Non-pigmented ciliary epithelial cell (primary cell): ENCODE results near the gene USH2A.
"Not testable (repeated sequence)": the region's sequence is repeated elsewhere in the genome, so short reads cannot be mapped to it uniquely, and the experiment has no call there.

Experiments
- DNase-seq: peaks from one replicate; pipeline ENCODE4 v3.0.0-alpha.2; 2010; ENCODE audit warnings: low read depth

The USH2A gene

GRCh38 chr1:216388558-216388957 is 34.7 kb downstream of the USH2A start:
- no peak for DNase-seq

GRCh38 chr1:216387782-216388181 is 35.5 kb downstream of the USH2A start:
- no peak for DNase-seq

DNA sequence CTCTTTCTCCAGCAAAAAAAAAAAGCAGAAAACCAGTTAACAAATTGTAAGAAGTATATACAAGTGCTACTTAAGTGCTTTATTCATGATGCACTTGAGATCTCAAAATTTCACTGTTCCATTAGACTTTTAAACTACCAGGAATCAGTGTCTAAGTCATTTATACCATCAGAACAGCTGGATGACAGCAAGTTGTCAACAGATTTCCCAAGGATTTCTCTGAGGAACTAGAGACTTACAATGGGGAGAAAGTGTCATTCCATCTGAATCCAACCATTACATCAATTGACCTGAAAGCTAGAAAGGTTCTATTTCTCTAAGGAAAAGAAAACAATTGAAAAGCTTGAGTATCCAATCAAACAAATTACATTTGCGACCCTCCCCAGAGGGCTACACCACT is 43.8 kb downstream of the USH2A start:
- no peak for DNase-seq

DNA sequence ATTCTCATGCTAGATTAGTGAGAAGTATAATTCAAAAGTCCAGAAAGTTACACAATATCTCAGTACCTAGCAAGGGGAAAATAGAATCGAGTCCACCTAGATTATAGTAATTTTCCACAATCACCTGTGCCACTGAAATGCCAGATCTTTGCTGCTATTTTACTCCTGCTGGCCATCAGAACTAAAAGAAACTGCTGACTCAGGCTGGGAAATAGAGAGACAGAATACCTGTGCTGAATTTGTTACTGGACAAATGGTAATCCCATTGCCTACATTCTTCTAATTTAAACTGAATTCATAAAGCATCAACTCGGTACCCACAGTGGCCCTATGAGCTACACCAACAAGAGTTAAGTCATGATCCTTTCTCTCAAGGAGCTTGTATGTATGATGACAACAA is 55.0 kb downstream of the USH2A start:
- no peak for DNase-seq

DNA sequence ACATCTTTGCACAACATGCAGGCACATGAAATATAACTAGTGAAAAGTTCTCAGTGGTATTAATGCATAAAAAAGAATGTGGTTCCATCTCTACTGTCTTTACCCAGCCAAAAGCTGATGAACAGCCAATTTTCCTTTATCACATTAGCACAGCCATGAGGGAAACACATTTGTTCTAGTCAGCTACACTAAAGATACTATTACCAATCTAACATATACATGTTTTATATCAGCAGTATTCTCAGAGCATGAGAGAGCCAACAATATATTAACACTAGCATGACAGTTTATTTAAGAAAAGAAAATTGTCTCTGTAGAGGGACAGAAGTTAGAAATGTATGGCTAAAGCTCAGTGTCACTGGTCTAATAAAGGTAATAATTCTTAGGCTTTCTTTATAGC is 56.3 kb downstream of the USH2A start:
- DNase-seq: no peak

DNA sequence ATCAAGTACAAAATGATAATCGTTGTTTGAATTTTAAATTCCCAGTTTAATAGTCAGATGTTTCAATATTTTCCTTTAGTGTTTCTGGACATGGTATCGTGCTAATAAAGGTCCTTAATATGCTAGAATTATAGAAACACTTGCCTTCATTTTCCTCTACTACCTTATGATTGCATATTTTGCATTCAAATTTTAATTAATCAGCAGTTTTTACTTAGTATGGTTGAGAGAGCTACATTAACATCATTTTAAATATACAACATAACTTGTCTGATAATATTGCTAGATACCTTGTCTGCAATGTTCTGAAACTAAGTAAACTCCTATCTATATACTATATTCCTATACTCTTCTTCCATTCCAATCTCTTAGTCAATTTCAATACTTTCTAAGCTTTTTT is 66.3 kb downstream of the USH2A start:
- no peak for DNase-seq

DNA sequence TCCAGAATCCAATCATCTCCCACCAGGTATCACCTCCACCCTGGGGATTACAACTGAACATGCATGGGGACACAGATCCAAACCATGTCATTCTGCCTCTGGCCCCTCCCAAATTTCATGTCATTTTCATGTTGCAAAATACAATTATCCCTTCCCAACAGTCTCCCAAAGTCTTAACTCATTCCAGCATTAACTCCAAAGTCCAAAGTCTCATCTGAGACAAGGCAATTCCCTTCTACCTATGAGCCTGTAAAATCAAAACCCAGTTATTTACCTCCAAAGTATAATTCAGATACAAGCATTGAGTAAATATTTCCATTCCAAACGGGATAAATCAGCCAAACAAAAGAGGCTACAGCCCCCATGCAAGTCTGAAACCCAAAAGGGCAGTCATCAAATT is 73.1 kb downstream of the USH2A start:
- DNase-seq: no peak

DNA sequence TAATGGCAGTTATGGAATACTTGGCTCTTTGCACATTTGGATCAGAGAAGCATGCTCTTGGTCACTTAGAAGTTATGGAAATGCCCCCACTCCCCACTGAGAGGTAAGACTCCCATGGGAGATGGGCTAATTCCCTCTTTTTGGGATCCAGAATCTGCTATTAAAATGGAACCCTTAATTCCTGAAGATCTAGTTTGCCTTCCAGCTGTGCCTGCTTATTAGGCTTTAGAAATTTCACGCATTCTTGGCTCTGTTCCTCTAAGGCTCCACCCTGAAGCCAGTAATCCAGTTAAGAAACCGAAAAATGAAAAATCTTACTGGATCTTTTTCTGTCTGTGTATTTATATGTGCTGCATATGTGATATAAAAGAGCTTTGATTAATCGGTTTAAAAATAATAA is 76.7 kb downstream of the USH2A start:
- DNase-seq: no peak

GRCh38 chr1:216340542-216340941 is 82.7 kb downstream of the USH2A start:
- not testable (repeated sequence) for DNase-seq

DNA sequence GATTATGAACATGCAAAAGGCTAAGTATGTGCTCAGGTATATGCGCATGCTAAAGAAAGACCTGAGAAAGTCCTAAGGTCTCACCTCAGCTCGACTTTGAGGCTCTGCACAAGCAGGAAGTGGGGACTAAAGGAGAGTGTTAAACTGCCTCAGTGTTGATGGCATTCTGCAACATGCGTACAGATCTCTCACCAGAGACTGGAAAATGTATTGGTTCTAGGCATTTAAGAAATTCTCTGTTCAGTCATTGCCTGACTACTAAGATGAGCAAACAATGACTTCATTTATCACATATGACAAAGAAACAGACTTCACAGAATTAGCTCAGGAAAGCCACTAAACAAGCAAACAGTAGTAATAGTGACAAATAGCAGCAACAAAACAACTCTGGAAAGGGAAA is 90.8 kb downstream of the USH2A start:
- DNase-seq: no peak

DNA sequence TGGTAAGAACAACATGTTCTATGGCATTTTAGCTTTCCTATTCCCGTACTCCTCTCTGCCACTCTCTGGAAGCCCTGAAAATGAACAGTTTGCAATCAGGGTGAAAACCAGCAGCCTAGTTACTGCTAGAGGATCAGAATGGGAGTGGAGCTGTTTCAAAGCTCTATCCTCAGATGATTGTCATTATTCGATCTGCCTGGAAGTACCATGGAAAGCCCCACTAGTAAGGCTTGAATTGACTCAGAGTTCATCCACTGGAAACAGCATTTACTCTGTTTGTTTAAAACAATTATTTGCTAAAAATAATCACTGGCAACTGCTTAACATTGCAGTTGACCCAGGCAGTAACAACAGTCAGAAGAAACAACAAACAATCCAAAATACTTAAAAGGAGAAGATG is 91.2 kb downstream of the USH2A start:
- no peak for DNase-seq

DNA sequence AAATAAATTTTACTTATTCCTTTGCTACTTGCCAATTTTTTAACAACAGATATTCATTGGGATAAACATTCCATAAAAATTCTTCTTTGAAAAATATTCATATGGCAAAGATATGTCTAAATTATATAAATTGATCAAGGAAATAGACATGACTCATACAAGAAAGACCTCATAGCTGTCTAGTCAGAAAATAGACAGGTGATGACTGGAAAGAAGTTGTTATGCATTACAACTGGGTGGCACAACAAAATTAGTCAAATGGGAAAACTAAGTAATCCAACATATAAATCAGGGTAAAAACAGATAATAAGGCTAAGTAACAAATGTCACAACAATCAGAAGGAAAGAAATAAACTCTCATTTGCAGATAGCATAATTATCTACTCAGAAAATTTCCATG is 92.0 kb downstream of the USH2A start:
- no peak for DNase-seq

- DNase-seq: no peak
These were observed 93.0 kb downstream of the USH2A start for GRCh38 chr1:216330262-216330661.

DNA sequence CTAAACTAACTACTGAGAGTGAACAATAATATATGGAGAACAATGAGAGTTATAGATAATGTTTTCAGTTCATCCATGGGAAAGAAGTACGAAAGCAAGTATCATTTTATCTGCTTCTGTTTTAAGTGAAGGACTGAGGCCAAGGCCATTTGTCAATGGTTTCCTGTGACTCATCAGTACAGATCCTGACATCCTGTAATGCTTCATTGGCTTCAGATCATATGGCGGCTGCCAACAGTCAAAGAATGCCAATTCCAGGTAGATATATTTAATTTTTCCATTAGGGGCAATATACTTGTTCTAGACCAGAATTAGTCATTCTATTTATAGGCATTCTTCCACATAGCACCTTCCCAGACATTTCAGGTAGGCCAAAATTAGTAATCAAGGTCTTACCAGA is 97.3 kb downstream of the USH2A start:
- no peak for DNase-seq

- DNase-seq: no peak
These were observed 97.9 kb downstream of the USH2A start for GRCh38 chr1:216325336-216325735.

- no peak for DNase-seq
These were observed 99.9 kb downstream of the USH2A start for GRCh38 chr1:216323344-216323743.

DNA sequence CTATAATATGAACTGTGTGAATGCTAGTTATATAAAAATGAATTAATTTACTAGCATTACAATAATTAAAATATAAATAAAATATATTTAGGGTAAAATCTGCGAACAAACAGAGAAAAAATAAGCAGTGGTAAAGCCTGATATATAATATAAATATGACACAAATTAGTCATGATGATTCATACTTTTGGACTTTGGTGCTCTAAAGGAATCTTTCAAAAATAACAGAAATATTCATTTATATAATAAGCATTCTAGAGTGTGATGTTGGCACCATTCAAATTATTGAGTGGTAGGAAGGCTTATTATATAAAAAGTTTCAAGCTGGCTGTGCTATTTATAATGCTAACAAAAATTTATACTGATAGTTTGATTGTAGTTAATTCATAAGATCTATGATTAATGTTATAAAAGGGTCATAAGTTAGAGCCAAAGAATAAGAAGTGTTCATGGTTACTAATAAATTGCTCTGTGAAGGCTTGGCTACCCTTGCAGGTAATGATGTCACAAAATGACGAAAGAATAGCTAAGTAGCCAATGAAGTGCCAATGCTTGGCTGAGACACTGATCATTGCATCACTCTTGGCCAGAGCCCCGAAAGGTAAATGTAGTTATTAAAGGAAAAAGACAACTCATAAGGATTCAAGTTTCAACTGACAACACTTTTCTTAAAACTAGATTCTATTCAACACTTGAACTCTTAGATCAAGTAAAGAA is 108.7 kb downstream of the USH2A start:
- no peak for DNase-seq

DNA sequence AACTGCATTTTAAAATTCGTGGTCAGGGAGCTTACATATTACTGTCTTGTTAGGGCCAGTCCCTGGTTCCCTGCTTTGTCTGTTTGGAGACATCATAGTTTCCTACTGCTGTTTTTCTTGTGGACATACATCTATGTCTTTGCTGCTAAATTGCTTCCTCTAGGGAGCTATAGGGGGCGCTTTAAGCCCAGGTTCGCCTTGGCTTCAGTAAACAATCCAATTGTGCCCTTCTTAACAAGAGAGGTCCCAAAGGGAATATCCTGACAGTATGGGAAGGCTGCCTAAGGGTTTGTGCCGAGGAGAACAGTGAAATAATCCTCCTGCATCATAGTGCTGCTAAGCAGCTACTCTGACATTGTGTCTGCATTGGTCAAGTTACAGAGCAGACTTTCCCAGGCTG is 112.5 kb downstream of the USH2A start:
- no peak for DNase-seq

- no peak for DNase-seq
These were observed 116.4 kb downstream of the USH2A start for GRCh38 chr1:216306830-216307229.

DNA sequence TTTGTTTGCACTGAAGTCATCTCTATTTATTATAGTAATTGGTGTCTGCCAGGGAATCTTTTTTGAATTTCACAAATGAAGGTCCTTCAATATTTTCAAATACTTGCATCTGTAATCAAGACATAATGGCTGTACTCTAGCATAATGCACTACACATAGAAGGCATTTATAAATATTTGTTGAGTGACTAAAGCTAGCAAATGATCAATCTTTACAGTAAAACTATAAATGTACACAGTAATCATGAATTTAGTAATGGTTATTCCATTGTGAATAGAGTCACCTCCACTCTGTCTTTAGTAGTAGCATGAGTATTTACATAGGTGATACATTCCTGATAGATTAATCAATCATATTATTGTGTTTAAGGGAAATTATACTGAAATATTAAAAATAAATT is 119.6 kb downstream of the USH2A start:
- no peak for DNase-seq

DNA sequence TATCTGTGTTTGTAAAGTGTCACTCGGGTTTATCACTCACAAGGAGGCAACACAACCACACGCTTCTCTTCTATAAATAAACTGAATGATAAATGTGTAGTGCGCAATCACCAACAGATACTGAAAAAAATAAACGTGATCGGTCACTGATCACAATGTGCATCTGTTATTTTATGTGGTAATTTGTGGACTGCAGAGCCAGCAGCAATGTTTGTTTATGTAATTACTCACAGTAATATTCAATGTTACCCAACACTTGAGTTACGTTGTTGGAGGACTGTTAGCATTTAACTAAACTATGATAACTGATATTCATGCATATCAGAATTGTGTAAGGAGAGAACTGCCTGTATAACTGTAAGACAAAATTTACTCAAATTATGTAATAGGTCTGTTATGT is 129.6 kb downstream of the USH2A start:
- DNase-seq: no peak

DNA sequence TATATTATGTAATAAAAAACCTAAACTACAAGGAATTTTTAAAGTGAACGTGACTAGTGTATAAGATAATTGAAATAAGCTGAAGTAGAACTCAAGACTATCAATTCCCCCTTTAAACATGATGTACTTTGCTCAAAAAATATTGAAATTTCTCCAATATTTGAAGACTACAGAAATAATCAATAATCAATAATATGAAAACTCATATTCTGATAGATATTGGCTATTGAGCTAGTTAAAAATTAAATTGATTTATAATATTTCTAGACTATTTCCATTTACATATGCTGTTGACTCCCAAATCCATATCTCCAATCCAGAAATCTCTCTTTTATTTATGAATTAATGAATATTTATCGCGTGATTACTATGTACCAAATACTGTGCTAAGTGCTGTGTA is 133.2 kb downstream of the USH2A start:
- DNase-seq: no peak

DNA sequence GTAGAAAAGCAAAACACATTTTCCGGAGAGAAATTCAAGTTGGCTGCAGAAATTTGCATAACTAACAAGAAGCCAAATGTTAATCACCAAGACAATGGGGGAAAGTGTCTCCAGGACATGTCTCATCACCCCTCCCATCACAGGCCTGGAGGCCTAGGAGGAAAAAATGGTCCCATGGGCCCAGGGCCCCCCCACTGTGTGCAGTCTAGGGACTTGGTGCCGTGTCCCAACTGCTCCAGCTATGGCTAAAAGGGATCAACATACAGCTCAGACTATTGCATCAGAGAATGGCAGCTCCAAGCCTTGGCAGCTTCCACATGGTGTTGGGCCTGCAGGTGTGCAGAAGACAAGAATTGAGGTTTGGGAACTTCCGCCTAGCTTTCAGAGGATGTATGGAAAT is 138.2 kb downstream of the USH2A start:
- no peak for DNase-seq

DNA sequence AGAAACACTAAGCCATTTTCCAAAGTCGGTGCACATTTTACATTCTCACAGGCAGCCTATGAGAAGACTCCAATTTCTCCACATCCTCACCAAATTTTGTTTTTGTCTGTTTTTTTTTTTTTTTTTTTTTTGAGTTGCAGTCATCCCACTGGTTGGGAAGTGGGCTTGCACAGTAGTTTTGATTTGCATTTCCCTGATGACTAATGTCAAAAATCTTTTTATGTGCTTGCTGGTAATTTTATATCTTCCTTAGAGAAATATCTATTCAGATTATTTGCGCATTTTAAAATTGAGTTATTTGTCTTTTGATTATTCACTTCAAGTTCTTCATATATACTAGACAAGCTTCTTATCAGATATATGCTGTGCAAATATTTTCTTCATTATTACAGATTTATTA is 141.5 kb downstream of the USH2A start:
- DNase-seq: no peak
